Common myeloid progenitor, CD34-positive (primary cell): Measurements from ENCODE around the gene NAPSA.
"Not testable (repeated sequence)": the region's sequence is repeated elsewhere in the genome, so short reads cannot be mapped to it uniquely, and the experiment has no call there.

ENCODE experiments used
- CTCF ChIA-PET: fragments of 350-600 bp; sonication (Branson Sonifier 250); formaldehyde crosslinking; loops from one replicate; lab custom pipeline; 2021; ENCODE audit warnings: antibody characterized with exemption; lab: Charles Lee
- POLR2A ChIA-PET: fragments of 350-600 bp; sonication (Branson Sonifier 250); formaldehyde crosslinking; loops from one replicate; lab custom pipeline; 2021; ENCODE audit warnings: antibody characterized with exemption; lab: Charles Lee
- DNase-seq, 3 donors: peaks; one replicate each; pipeline versions ENCODE4 v3.0.0 to v3.0.0-alpha.2; 2013
- H3K27ac ChIP-seq, 2 experiments: 1 replicate in 1 of 2; 2 replicates in 1 of 2; pipeline ENCODE4 v1.7.0; 2013; ENCODE audit warnings: inconsistent platforms in 2 of 2, low read length in 2 of 2, mild to moderate bottlenecking in 2 of 2, low read depth in 1 of 2, moderate library complexity in 1 of 2; ENCODE audit not compliant: severe bottlenecking in 2 of 2, insufficient read depth in 1 of 2, poor library complexity in 1 of 2
- H3K27me3 ChIP-seq, 5 experiments: replicated peaks in 2 of 5; 1 replicate in 3 of 5; 2 replicates in 2 of 5; pipeline versions ENCODE4 v1.6.1 to v1.7.0; 2013; ENCODE audit warnings: low read length in 4 of 5, mild to moderate bottlenecking in 2 of 5, moderate library complexity in 2 of 5, inconsistent platforms in 1 of 5; ENCODE audit not compliant: insufficient read depth in 5 of 5, control insufficient read depth in 4 of 5
- H3K36me3 ChIP-seq, 4 experiments: 1 replicate in 2 of 4; 2 replicates in 2 of 4; pipeline versions ENCODE4 v1.6.1 to v1.7.0; 2013; ENCODE audit warnings: low read length in 3 of 4, control low read depth in 1 of 4, mild to moderate bottlenecking in 1 of 4; ENCODE audit not compliant: control insufficient read depth in 4 of 4, insufficient read depth in 4 of 4
- H3K4me1 ChIP-seq, 4 experiments: 1 replicate in 3 of 4; 2 replicates in 1 of 4; pipeline versions ENCODE4 v1.6.1 to v1.7.1; 2013; ENCODE audit warnings: low read length in 3 of 4, mild to moderate bottlenecking in 3 of 4, control low read depth in 1 of 4, inconsistent platforms in 1 of 4, moderate library complexity in 1 of 4; ENCODE audit not compliant: control insufficient read depth in 4 of 4, insufficient read depth in 4 of 4; ENCODE audit errors: control extremely low read depth in 1 of 4
- H3K4me3 ChIP-seq, 7 experiments: 1 replicate in 4 of 7; 2 replicates in 3 of 7; pipeline versions ENCODE4 v1.5.1 to v1.7.0; 2013; ENCODE audit warnings: mild to moderate bottlenecking in 7 of 7, low read length in 6 of 7, moderate library complexity in 6 of 7, inconsistent platforms in 2 of 7, low read depth in 2 of 7, control low read depth in 1 of 7; ENCODE audit not compliant: insufficient read depth in 4 of 7, control insufficient read depth in 1 of 7; ENCODE audit errors: extremely low read depth in 1 of 7
- H3K9me3 ChIP-seq, 5 experiments: 1 replicate in 4 of 5; 2 replicates in 1 of 5; pipeline versions ENCODE4 v1.6.1 to v1.7.1; 2013; ENCODE audit warnings: low read length in 4 of 5, mild to moderate bottlenecking in 2 of 5, inconsistent platforms in 1 of 5, low read depth in 1 of 5, moderate library complexity in 1 of 5; ENCODE audit not compliant: control insufficient read depth in 4 of 5, insufficient read depth in 2 of 5; ENCODE audit errors: control extremely low read depth in 1 of 5
- WGBS: methylation state at CpG from one replicate; pipeline ENCODE4 v1.1.5; 2013; ENCODE audit not compliant: insufficient coverage; 5-methylcytosine and 5-hydroxymethylcytosine counted together

NAPSA gene

GRCh38 chr19:50337031-50337430 is 28.4 kb downstream of the NAPSA start:
- H3K27ac ChIP-seq, H3K36me3 ChIP-seq, POLR2A ChIA-PET, H3K9me3 ChIP-seq, DNase-seq, H3K4me3 ChIP-seq: not testable (repeated sequence)
- CTCF ChIA-PET = interaction anchor here (1.1 kb wide), 1 partner anchor 14 kb away, joined by 3 read pairs; no protein-coding TSS in a partner anchor
- Histone ChIP-seq H3K4me1 (peaks cover 0 to 21% (median 14%) of the 10 kb centered on the region in 4 experiments), H3K27me3 (peaks cover 0 to 19% (median 13%) of the 10 kb centered on the region in 5 experiments)
- WGBS = 100% methylated on average over 1 of the region's 6 CpGs

- CTCF ChIA-PET = no interaction called here
- peaks cover 0 to 35% (median 23%) of the 10 kb centered on the region in 5 experiments for H3K27me3 ChIP-seq
These were observed 30.6 kb downstream of the NAPSA start for GRCh38 chr19:50334741-50335421.

GRCh38 chr19:50333737-50334617 is 31.5 kb downstream of the NAPSA start:
- Histone ChIP-seq H3K9me3 (peaks cover 0 to 11% (median 7%) of the 10 kb centered on the region in 5 experiments), H3K36me3 (no peaks in the 10 kb centered on the region), H3K4me3 (peak overlapping the region; percentile 13 to 83 (median 55)), H3K27ac (peak overlapping the region in 1 of 2 experiments; percentile 58), H3K4me1 (peaks cover 2 to 46% (median 27%) of the 10 kb centered on the region in 4 experiments), H3K27me3 (peaks cover 0 to 43% (median 26%) of the 10 kb centered on the region in 5 experiments)
- ChIA-PET CTCF (no interaction called here), POLR2A (no interaction called here)
- peak in 1 of 3 donors; percentile 74 for DNase-seq
- WGBS = 12% methylated on average over 44 of the region's 54 CpGs

More at GRCh38 chr19:50334741-50335421, 30.6 kb downstream of the NAPSA start:
- Histone ChIP-seq H3K4me1 (peaks cover 2 to 39% (median 22%) of the 10 kb centered on the region in 4 experiments), H3K4me3 (no peak overlapping the region), H3K36me3 (no peaks in the 10 kb centered on the region), H3K27ac (no peak overlapping the region), H3K9me3 (peaks cover 0 to 8% (median under 1%) of the 10 kb centered on the region in 5 experiments)
- 96% methylated on average over 8 of the region's 12 CpGs for WGBS
- no peak for DNase-seq
- POLR2A ChIA-PET = no interaction called here

GRCh38 chr19:50333235-50333736 is 32.2 kb downstream of the NAPSA start:
- peak overlapping the region in 6 of 7 experiments; percentile 46 to 83 (median 64) for H3K4me3 ChIP-seq
- H3K36me3 ChIP-seq = no peaks in the 10 kb centered on the region
- H3K4me1 ChIP-seq = peaks cover 2 to 49% (median 29%) of the 10 kb centered on the region in 4 experiments
- peaks cover 0 to 11% (median 7%) of the 10 kb centered on the region in 5 experiments for H3K9me3 ChIP-seq
- H3K27me3 ChIP-seq = peaks cover 0 to 47% (median 26%) of the 10 kb centered on the region in 5 experiments
- CTCF ChIA-PET = no interaction called here
- POLR2A ChIA-PET = no interaction called here
- peak overlapping the region in 1 of 2 experiments; percentile 58 for H3K27ac ChIP-seq
- peak; percentile 88 to 93 (median 92) for DNase-seq
- 4% methylated on average over 30 of the region's 34 CpGs for WGBS

GRCh38 chr19:50332244-50333038 is 33.0 kb downstream of the NAPSA start:
- 11% methylated on average over 11 of the region's 20 CpGs for WGBS
- ChIA-PET CTCF (no interaction called here), POLR2A (no interaction called here)
- peak overlapping the region in 1 of 2 experiments; percentile 58 for H3K27ac ChIP-seq
- H3K4me1 ChIP-seq = peaks cover 2 to 49% (median 29%) of the 10 kb centered on the region in 4 experiments
- DNase-seq = no peak
- no peaks in the 10 kb centered on the region for H3K36me3 ChIP-seq
- peak overlapping the region in 2 of 7 experiments; percentile 74 to 83 for H3K4me3 ChIP-seq
- peaks cover 0 to 11% (median 7%) of the 10 kb centered on the region in 5 experiments for H3K9me3 ChIP-seq
- peaks cover 0 to 55% (median 30%) of the 10 kb centered on the region in 5 experiments for H3K27me3 ChIP-seq

GRCh38 chr19:50331994-50332243 is 33.5 kb downstream of the NAPSA start:
- H3K27ac ChIP-seq = no peak overlapping the region
- DNase-seq = no peak
- H3K4me3 ChIP-seq = no peak overlapping the region
- peaks cover 0 to 11% (median 7%) of the 10 kb centered on the region in 5 experiments for H3K9me3 ChIP-seq
- H3K36me3 ChIP-seq = no peaks in the 10 kb centered on the region
- CTCF ChIA-PET = no interaction called here
- peaks cover 0 to 60% (median 33%) of the 10 kb centered on the region in 5 experiments for H3K27me3 ChIP-seq
- POLR2A ChIA-PET = no interaction called here
- H3K4me1 ChIP-seq = peaks cover 2 to 49% (median 29%) of the 10 kb centered on the region in 4 experiments
- WGBS = no CpG with 5 or more reads among the region's 2 CpGs
